SK-N-SH (cell line): ENCODE results near the gene PRR33. TPM values are rescaled to one million over a fixed set of nuclear protein-coding genes. Genes with fewer than 3 reads are reported as not detected.
A peak's percentile ranks its signal among the peaks of the same experiment; 100 is the strongest.

Source experiments
- CTCF ChIA-PET: fragments of 300-600, 350-600 bp; formaldehyde crosslinking; extraction: SDS; loops from one replicate; lab custom pipeline; 2021; lab: Yijun Ruan, JAX
- POLR2A ChIA-PET: fragments of 350-600 bp; sonication (Branson Sonifier 250); formaldehyde crosslinking; extraction: SDS; loops from one replicate; lab custom pipeline; 2020; ENCODE audit warnings: antibody characterized with exemption, inconsistent platforms; lab: Yijun Ruan, JAX
- DNase-seq: peaks from one replicate; pipeline ENCODE4 v3.0.0; 2012
- H2AFZ ChIP-seq: fragments of 200-600 bp; sonication (generic); 2 replicates; pipeline ENCODE4 v1.8.1; 2016; ENCODE audit warnings: antibody characterized with exemption, mild to moderate bottlenecking, low read depth
- H3F3A ChIP-seq: fragments of 200-600 bp; sonication (generic); replicated peaks from 2 replicates; pipeline ENCODE3; 2016; ENCODE audit warnings: antibody characterized with exemption, mild to moderate bottlenecking; ENCODE audit not compliant: insufficient read depth
- H3K27ac ChIP-seq, 2 experiments: fragments of 200-500 bp in 1 of 2; fragments of 200-600 bp in 1 of 2; sonication (Bioruptor generic) in 1 of 2; sonication (generic), shearing (Covaris generic) in 1 of 2; 2 replicates each; pipeline versions ENCODE4 v1.5.1 to v1.6.1; 2014 to 2016; ENCODE audit warnings: low read depth in 2 of 2, inconsistent platforms in 1 of 2, low read length in 1 of 2, mild to moderate bottlenecking in 1 of 2, mixed read lengths in 1 of 2
- H3K27me3 ChIP-seq: fragments of 200-600 bp; sonication (generic), shearing (Covaris generic); 2 replicates; pipeline ENCODE4 v1.6.1; 2016; ENCODE audit warnings: mixed run types; ENCODE audit not compliant: insufficient read depth
- H3K36me3 ChIP-seq, 2 experiments: fragments of 200-500 bp in 1 of 2; fragments of 200-600 bp in 1 of 2; sonication (Bioruptor generic) in 1 of 2; sonication (generic) in 1 of 2; replicated peaks in 1 of 2; 2 replicates each; pipeline versions ENCODE3 to v1.5.1; 2014 to 2016; ENCODE audit warnings: low read length in 1 of 2, mild to moderate bottlenecking in 1 of 2; ENCODE audit not compliant: insufficient read depth in 2 of 2, control insufficient read depth in 1 of 2
- H3K4me1 ChIP-seq, 2 experiments: fragments of 200-500 bp in 1 of 2; fragments of 200-600 bp in 1 of 2; sonication (Bioruptor generic) in 1 of 2; sonication (generic), shearing (Covaris generic) in 1 of 2; 2 replicates each; pipeline versions ENCODE4 v1.5.1 to v1.6.1; 2014 to 2016; ENCODE audit warnings: low read depth in 1 of 2, low read length in 1 of 2, mixed run types in 1 of 2; ENCODE audit not compliant: insufficient read depth in 2 of 2, control insufficient read depth in 1 of 2
- H3K4me2 ChIP-seq: fragments of 200-600 bp; sonication (generic), shearing (Covaris generic); 2 replicates; pipeline ENCODE4 v1.6.1; 2017; ENCODE audit warnings: mixed run types
- H3K4me3 ChIP-seq, 2 experiments: fragments of 200-500 bp in 1 of 2; fragments of 200-600 bp in 1 of 2; sonication (Bioruptor generic) in 1 of 2; sonication (generic), shearing (Covaris generic) in 1 of 2; 2 replicates each; pipeline versions ENCODE4 v1.5.1 to v1.8.1; 2014 to 2016; ENCODE audit warnings: low read depth in 2 of 2, inconsistent platforms in 1 of 2, low read length in 1 of 2, mild to moderate bottlenecking in 1 of 2, mixed read lengths in 1 of 2, moderate library complexity in 1 of 2
- H3K79me2 ChIP-seq: fragments of 200-600 bp; sonication (generic); 2 replicates; pipeline ENCODE4 v1.8.1; 2017; ENCODE audit warnings: mild to moderate bottlenecking; ENCODE audit not compliant: insufficient read depth
- H3K9ac ChIP-seq: fragments of 200-600 bp; sonication (generic); 2 replicates; pipeline ENCODE4 v1.6.1; 2017; ENCODE audit warnings: mixed run types
- H3K9me2 ChIP-seq: fragments of 200-600 bp; sonication (generic); 2 replicates; pipeline ENCODE4 v1.6.1; 2017; ENCODE audit warnings: mixed run types
- H3K9me3 ChIP-seq: fragments of 200-600 bp; sonication (generic); 2 replicates; pipeline ENCODE4 v1.6.1; 2017; ENCODE audit warnings: mixed run types, mild to moderate bottlenecking, moderate library complexity
- H4K20me1 ChIP-seq: fragments of 200-600 bp; sonication (generic); 2 replicates; pipeline ENCODE4 v1.6.1; 2017; ENCODE audit warnings: mild to moderate bottlenecking, mixed run types; ENCODE audit not compliant: insufficient read depth
- CHD2 ChIP-seq: fragments of 150-350 bp; IDR thresholded peaks from 2 replicates; pipeline ENCODE4 v1.6.1; 2018; ENCODE audit warnings: low read length; ENCODE audit not compliant: partially characterized antibody
- ELF1 ChIP-seq: IDR thresholded peaks from 2 replicates; pipeline ENCODE4 v1.4.0; 2012
- EP300 ChIP-seq, 2 experiments: IDR thresholded peaks; 2 replicates each; pipeline versions ENCODE4 v1.4.0 to v1.6.1; 2012; ENCODE audit warnings: borderline replicate concordance in 1 of 2, low read depth in 1 of 2, low read length in 1 of 2
- FOSL2 ChIP-seq: IDR thresholded peaks from 2 replicates; pipeline ENCODE4 v1.4.0; 2012; ENCODE audit warnings: low read depth, mild to moderate bottlenecking, moderate library complexity, borderline replicate concordance
- GATA2 ChIP-seq: sonication (generic); formaldehyde crosslinking; IDR thresholded peaks from 2 replicates; pipeline ENCODE4 v1.5.0; 2020; ENCODE audit warnings: mild to moderate bottlenecking, missing genetic modification reagents
- IRF3 ChIP-seq: fragments of 150-350 bp; IDR thresholded peaks from 2 replicates; pipeline ENCODE4 v1.6.1; 2016; ENCODE audit warnings: mild to moderate bottlenecking, low read depth, low read length
- MAX ChIP-seq: IDR thresholded peaks from 2 replicates; pipeline ENCODE4 v1.4.0; 2012; ENCODE audit warnings: low read depth
- MEF2A ChIP-seq: IDR thresholded peaks from 2 replicates; pipeline ENCODE4 v1.4.0; 2012; ENCODE audit warnings: low read depth, borderline replicate concordance
- MXI1 ChIP-seq: IDR thresholded peaks from 2 replicates; pipeline ENCODE4 v1.6.1; 2012; ENCODE audit warnings: mild to moderate bottlenecking, low read depth, low read length, improper control_type of control experiment
- NFIC ChIP-seq: IDR thresholded peaks from 2 replicates; pipeline ENCODE4 v1.4.0; 2012; ENCODE audit warnings: borderline replicate concordance
- NRF1 ChIP-seq: IDR thresholded peaks from 2 replicates; pipeline ENCODE4 v1.6.1; 2012; ENCODE audit warnings: low read depth, mild to moderate bottlenecking, low read length
- REST ChIP-seq: IDR thresholded peaks from 2 replicates; pipeline ENCODE4 v1.6.1; 2012; ENCODE audit warnings: mild to moderate bottlenecking, low read depth, low read length, moderate library complexity
- RFX5 ChIP-seq: IDR thresholded peaks from 2 replicates; pipeline ENCODE4 v1.6.1; 2012; ENCODE audit warnings: mild to moderate bottlenecking, improper control_type of control experiment, low read length
- SMC3 ChIP-seq: IDR thresholded peaks from 2 replicates; pipeline ENCODE4 v1.6.1; 2012; ENCODE audit warnings: low read depth, low read length, improper control_type of control experiment
- TCF12 ChIP-seq: IDR thresholded peaks from 2 replicates; pipeline ENCODE4 v1.4.0; 2012
- USF1 ChIP-seq: IDR thresholded peaks from 2 replicates; pipeline ENCODE4 v1.4.0; 2012; ENCODE audit warnings: low read depth, borderline replicate concordance
- ZBTB33 ChIP-seq: IDR thresholded peaks from 2 replicates; pipeline ENCODE4 v1.4.0; 2012; ENCODE audit warnings: low read depth, borderline replicate concordance
- WGBS: methylation state at CpG from one replicate; pipeline ENCODE4 v1.1.6; 2017; ENCODE audit warnings: low lambda C conversion rate; 5-methylcytosine and 5-hydroxymethylcytosine counted together
- polyA plus RNA-seq, 3 experiments: library from polyadenylated mRNA; depleted of rRNA; stranded (reverse); fragments of >200 nt; gene quantifications; 2 replicates each; pipeline ENCODE4 v1.2.3, GENCODE V29; 2012

Gene PRR33
- polyA plus RNA-seq, 1 of the 3 experiments (the other 2 are of a cell fraction): not detected

- Histone ChIP-seq H3K9ac (no peak overlapping the region), H3F3A (no peaks in the 10 kb centered on the region), H3K9me3 (no peaks in the 10 kb centered on the region), H3K79me2 (no peaks in the 10 kb centered on the region), H2AFZ (no peak overlapping the region), H3K4me3 (no peak overlapping the region), H3K9me2 (no peaks in the 10 kb centered on the region), H3K4me1 (peaks cover 0 to 6% of the 10 kb centered on the region in 2 experiments; a peak in 1 of 4 replicates), H3K27me3 (no peaks in the 10 kb centered on the region), H3K4me2 (no peak overlapping the region), H3K27ac (no peak overlapping the region), H4K20me1 (no peaks in the 10 kb centered on the region), H3K36me3 (no peaks in the 10 kb centered on the region)
- POLR2A ChIA-PET: no interaction called here
- WGBS: 70% methylated on average over 14 of the region's 33 CpGs
- no peak for TF ChIP-seq CHD2
- no peak for TF ChIP-seq ZBTB33
- TF ChIP-seq NRF1: no peak
- TF ChIP-seq RFX5: no peak
- no peak for TF ChIP-seq MXI1
- CTCF ChIA-PET: interaction anchor here (0.8 to 2.5 kb wide), 6 partner anchors 8 to 260 kb away, joined by 3 to 21 read pairs (median 8); no protein-coding TSS in a partner anchor
- DNase-seq: peak; percentile 37
Observed at GRCh38 chr11:1889941-1890855, 1.5 kb downstream of the PRR33 start.

- no peak overlapping the region for H3K4me2 ChIP-seq
- 0% methylated on average over 1 of the region's 34 CpGs for WGBS
- no peaks in the 10 kb centered on the region for H3K27me3 ChIP-seq
- peak; percentile 29 for DNase-seq
- no peaks in the 10 kb centered on the region for H3K9me3 ChIP-seq
- H3K27ac ChIP-seq: no peak overlapping the region
- CTCF ChIA-PET: interaction anchor here (1.5 to 2.1 kb wide), 3 partner anchors 28 to 262 kb away, joined by 7 to 11 read pairs (median 9); no protein-coding TSS in a partner anchor
- no peak overlapping the region for H3K9ac ChIP-seq
- peaks cover 0 to 6% of the 10 kb centered on the region in 2 experiments; a peak in 1 of 4 replicates for H3K4me1 ChIP-seq
- no peaks in the 10 kb centered on the region for H3K79me2 ChIP-seq
- no peaks in the 10 kb centered on the region for H3K9me2 ChIP-seq
- no peaks in the 10 kb centered on the region for H3K36me3 ChIP-seq
- H4K20me1 ChIP-seq: no peaks in the 10 kb centered on the region
- H3F3A ChIP-seq: no peaks in the 10 kb centered on the region
- H3K4me3 ChIP-seq: no peak overlapping the region
- POLR2A ChIA-PET: no interaction called here
- no peak overlapping the region for H2AFZ ChIP-seq
- no peak for TF ChIP-seq MAX
- TF ChIP-seq GATA2 (CRISPR knock-in tag): no peak
- no peak for TF ChIP-seq IRF3
- no peak for TF ChIP-seq REST
- TF ChIP-seq MXI1: no peak
- no peak for TF ChIP-seq RFX5
- no peak for TF ChIP-seq TCF12
- no peak for TF ChIP-seq ELF1
- no peak for TF ChIP-seq FOSL2
- TF ChIP-seq NFIC: no peak
- no peak for TF ChIP-seq SMC3
- no peak for TF ChIP-seq EP300 (IDR thresholded peaks at IDR 0.05; ENCODE audit: borderline replicate concordance in 1 of 2, low read depth in 1 of 2, low read length in 1 of 2)
- TF ChIP-seq MEF2A: no peak
- TF ChIP-seq USF1: no peak
Observed at GRCh38 chr11:1889224-1889930, 2.3 kb downstream of the PRR33 start.
